ENCODE data around the gene DYNC2I2. TPM values are rescaled to one million over a fixed set of nuclear protein-coding genes. Genes with fewer than 3 reads are reported as not detected.

Gene DYNC2I2
- total and polyA plus RNA-seq, 2 donors (not counting 3 experiments of a cell fraction or from before 2014, with no cell fraction given) = 73.6 to 82.6 TPM

- no peaks in the 10 kb centered on the region for H3K79me2 ChIP-seq (ENCODE audit: control insufficient read depth, insufficient read depth, low read length)
- H3K27me3 ChIP-seq (ENCODE audit: control insufficient read depth in 2 of 2, insufficient read depth in 2 of 2, low read length in 2 of 2) = no peaks in the 10 kb centered on the region
- no peaks in the 10 kb centered on the region for H3K9me3 ChIP-seq (replicated peaks; ENCODE audit: control insufficient read depth, insufficient read depth, low read length)
- intact Hi-C loops (cut with micrococcal nuclease) = no loop called here
- DNase-seq (ENCODE audit: low read depth, low spot score) (no peak), FAIRE-seq (no peak)
- no peak overlapping the region for H3K9ac ChIP-seq (replicated peaks; ENCODE audit: extremely low read depth, insufficient read depth, low read length)
- no peak overlapping the region for H3K4me2 ChIP-seq (ENCODE audit: insufficient read depth, low read length)
- no peaks in the 10 kb centered on the region for H4K20me1 ChIP-seq (replicated peaks; ENCODE audit: control insufficient read depth, extremely low read depth, insufficient read depth, low read length)
- dilution Hi-C loops (cut with MboI; ENCODE audit: extremely low pct_ligation_motif_present, low sequenced_read_pairs) = no loop called here
- CTCF ChIA-PET = no interaction called here
- POLR2A ChIA-PET = no interaction called here
- BruUV-seq (replicated peaks) = no TSS peak
- H3K36me3 ChIP-seq (ENCODE audit: control insufficient read depth in 2 of 2, extremely low read depth in 1 of 2, insufficient read depth in 2 of 2, low read length in 2 of 2) = peaks cover 54 to 73% of the 10 kb centered on the region in 2 experiments
- H3K4me1 ChIP-seq (ENCODE audit: control insufficient read depth, extremely low read depth, insufficient read depth, low read length) = no peaks in the 10 kb centered on the region
- H3K9me1 ChIP-seq (replicated peaks; ENCODE audit: control insufficient read depth, extremely low read depth, insufficient read depth, low read length) = no peaks in the 10 kb centered on the region
- H3K4me3 ChIP-seq (replicated peaks in 1 of 3; ENCODE audit: insufficient read depth in 1 of 3, low read depth in 1 of 3, low read length in 3 of 3) = no peak overlapping the region
- H3K27ac ChIP-seq (ENCODE audit: insufficient read depth, low read depth, low read length) = no peak overlapping the region
- no peak overlapping the region for H2AFZ ChIP-seq (ENCODE audit: low read depth, low read length)
- TF ChIP-seq, protein P1, sequence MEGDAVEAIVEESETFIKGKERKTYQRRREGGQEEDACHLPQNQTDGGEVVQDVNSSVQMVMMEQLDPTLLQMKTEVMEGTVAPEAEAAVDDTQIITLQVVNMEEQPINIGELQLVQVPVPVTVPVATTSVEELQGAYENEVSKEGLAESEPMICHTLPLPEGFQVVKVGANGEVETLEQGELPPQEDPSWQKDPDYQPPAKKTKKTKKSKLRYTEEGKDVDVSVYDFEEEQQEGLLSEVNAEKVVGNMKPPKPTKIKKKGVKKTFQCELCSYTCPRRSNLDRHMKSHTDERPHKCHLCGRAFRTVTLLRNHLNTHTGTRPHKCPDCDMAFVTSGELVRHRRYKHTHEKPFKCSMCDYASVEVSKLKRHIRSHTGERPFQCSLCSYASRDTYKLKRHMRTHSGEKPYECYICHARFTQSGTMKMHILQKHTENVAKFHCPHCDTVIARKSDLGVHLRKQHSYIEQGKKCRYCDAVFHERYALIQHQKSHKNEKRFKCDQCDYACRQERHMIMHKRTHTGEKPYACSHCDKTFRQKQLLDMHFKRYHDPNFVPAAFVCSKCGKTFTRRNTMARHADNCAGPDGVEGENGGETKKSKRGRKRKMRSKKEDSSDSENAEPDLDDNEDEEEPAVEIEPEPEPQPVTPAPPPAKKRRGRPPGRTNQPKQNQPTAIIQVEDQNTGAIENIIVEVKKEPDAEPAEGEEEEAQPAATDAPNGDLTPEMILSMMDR (IDR thresholded peaks at IDR 0.05; ENCODE audit: extremely low read depth in 1 of 2, insufficient read depth in 1 of 2, low read depth in 1 of 2, low read length in 2 of 2) = no peak
- TF ChIP-seq MYC (IDR thresholded peaks at IDR 0.05; ENCODE audit: low read depth, low read length) (no peak), EZH2 (IDR thresholded peaks at IDR 0.05; ENCODE audit: borderline replicate concordance, low read depth, low read length, severe bottlenecking) (no peak), FOS (IDR thresholded peaks at IDR 0.05; ENCODE audit: borderline replicate concordance, insufficient read depth, low read length) (no peak), POLR2A (IDR thresholded peaks at IDR 0.05; ENCODE audit: low read depth, low read length) (no peak), MAX (IDR thresholded peaks at IDR 0.05; ENCODE audit: insufficient read depth, insufficient read length) (no peak), GATA2 (IDR thresholded peaks at IDR 0.05; ENCODE audit: insufficient read depth, insufficient read length, low read depth, low read length) (no peak), POLR2AphosphoS5 (IDR thresholded peaks at IDR 0.05; ENCODE audit: insufficient read depth, low read depth, low read length) (no peak), JUN (IDR thresholded peaks at IDR 0.05; ENCODE audit: borderline replicate concordance, insufficient read depth, insufficient read length, low read depth) (no peak)
Measured at GRCh38 chr9:128611600-128612394, 44.9 kb downstream of the DYNC2I2 start.

All from endothelial cell of umbilical vein (primary cell).